Endometrial microvascular endothelial cells (primary cell): ENCODE results near the gene ZACN. TPM values are rescaled to one million over a fixed set of nuclear protein-coding genes. Genes with fewer than 3 reads are reported as not detected.

Experiments
- in situ Hi-C: cut with HindIII; loops from 2 replicates; pipeline ENCODE4 v1.10.0; 2017; ENCODE audit warnings: low sequenced_read_pairs, low pct_unique_long_range_greater_than_20kb; ENCODE audit errors: inconsistent ontology term
- total RNA-seq: library from RNA; depleted of rRNA; stranded (reverse); fragments of >200 nt; gene quantifications from one replicate; pipeline ENCODE4 v1.2.3, GENCODE V29; 2015; ENCODE audit errors: inconsistent ontology term

Gene ZACN
- total RNA-seq, 1 donor from 2014 or later: not detected

DNA sequence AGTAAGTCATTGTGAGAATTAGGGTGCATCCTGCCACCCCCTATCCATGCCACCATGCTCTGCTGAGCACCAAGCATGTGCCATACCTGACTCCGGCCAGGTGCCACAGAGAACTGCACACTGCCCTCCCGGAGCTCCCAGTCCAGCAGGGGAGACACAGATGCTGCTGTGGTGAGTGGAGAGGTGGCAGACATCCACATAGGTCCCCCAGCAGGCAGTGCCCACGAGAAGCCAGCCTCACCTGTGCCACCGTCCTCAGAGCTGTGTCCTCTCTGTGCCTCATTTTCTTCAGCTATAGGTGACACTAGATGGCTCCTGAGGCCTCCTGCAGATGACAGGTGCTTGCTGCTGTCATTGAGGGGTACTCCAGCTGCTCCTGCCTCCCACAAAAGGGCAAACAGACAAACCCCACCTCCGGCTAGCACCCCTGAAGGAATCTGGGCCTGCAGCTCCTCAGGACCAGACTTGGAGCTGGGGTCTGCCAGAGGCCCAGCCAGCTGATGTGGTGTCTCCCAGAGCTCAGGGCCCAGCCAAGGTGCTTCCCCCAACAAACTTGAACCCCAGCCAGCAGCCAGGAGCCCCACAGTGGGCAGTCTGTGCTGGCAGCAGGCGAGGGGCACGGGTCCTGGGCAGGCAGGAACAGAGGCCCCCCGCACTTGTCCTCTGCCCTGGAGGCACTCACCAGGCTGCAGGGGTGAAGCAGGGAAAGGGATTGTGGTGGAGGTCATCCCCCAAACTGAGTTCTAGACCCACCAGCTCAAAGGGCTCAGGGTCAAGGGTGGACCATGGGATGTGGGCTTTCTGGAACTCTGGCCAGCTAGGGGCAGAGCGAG, 45.0 kb downstream of the ZACN start:
- in situ Hi-C loops: no loop called here

GRCh38 chr17:76124582-76125390, 45.8 kb downstream of the ZACN start:
- in situ Hi-C loops: no loop called here

GRCh38 chr17:76125391-76125675, 46.4 kb downstream of the ZACN start:
- in situ Hi-C loops: no loop called here

- in situ Hi-C loops: no loop called here
Observed at GRCh38 chr17:76125922-76126321, 46.9 kb downstream of the ZACN start.

DNA sequence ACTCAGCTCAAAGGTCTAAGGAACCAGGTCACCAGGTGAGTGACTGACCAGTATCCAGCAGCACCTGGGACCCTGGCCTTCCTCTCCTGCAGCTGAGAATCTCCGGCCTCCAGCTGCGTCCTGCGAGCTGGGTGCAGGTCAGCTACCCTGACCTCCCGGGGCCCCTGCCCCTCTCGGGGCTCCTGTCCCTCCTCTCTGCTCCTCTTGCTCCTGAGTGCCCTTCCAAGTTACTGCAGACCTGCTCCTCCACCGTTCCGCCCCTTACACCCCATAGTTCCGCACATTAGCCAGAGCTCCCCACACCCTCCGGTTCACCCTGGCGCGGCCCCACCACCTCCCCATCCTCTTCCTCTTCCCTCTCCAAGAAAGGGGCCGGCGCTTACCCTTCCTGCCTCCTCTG, 51.5 kb downstream of the ZACN start:
- in situ Hi-C loops: no loop called here

DNA sequence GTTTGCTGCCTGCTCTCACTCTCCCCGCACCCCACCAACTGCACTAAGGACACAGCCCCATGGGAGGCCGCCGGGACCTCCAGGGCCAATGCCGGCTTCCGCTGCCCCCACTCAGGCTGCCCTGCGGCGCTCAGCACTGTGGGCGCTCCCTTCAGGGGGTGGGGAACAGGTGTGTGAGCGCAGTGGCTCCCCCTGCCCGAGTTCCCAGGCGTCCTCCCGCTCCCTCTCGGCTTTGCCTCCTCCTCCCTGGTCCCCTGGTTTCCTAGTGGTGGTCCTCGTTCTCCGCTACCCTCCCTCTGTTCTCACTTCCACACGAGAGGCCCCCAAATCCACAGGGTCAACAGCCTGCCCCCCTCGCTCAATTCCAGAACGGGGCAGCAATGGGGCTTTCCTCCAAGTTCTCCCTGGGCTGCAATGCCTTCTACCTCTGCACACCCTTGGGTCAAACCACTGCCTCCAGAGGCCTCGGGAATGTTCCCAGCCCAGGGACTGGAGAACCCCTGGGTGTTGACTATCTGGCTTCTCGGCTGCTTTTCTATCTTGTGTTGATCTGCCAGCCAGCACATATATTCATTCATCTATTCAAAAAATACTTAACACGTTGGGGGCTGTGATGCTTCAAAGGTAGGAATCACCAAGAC, 52.2 kb downstream of the ZACN start:
- in situ Hi-C loops: no loop called here

DNA sequence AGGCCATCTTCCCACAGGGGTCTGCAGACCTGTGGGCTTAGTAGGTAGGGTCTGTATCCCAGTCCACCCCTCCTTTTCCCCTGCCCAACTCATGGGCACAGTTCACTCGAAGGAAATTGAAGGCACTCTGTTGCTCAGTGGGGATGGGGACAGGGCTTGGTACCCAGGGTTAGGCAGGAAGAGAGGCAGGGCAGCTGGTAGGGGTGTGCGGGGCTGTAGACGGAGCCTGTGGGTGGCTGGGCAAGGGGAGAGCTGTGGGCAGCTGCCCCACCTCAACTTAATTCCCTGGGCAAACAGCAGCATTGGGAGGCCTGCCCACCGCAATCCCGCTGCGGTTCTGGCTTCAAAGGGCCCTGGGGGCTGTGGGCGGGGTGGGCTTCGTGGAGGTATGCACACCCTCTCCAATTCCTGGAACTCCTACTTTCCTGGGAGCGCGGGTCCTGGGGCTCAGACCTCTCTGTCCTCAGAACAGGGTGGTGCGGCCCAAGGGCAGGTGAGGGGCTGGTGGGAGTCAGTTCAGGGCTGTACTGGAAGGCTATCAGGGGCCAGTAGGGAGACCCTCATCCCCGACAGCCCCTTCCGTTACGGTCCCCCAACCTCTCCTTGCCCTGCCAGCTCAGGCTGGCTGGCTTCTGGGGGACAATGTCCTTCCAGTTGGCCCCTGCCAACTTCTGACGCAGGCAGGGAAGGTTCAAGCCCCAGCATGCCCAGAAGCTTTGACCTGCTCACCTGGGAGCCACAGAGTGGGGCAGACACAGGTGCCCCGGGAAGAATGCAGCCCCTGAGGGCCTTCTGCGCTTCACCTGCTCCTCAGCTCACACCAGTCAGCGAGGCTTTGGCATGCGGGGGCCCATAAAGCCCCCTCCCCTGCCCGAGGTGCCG, 53.0 kb downstream of the ZACN start:
- in situ Hi-C loops: no loop called here

Other genes with a start within 250 kb of the ZACN start
- 0.09 TPM for gene UNC13D, start 234.8 kb upstream of the ZACN start, total RNA-seq
- gene WBP2, start 223.8 kb upstream of the ZACN start, total RNA-seq: 50.3 TPM
- gene TRIM47, start 200.6 kb upstream of the ZACN start, total RNA-seq: 53.3 TPM
- gene TRIM65, start 182.2 kb upstream of the ZACN start, total RNA-seq: 26.3 TPM
- gene MRPL38, start 174.3 kb upstream of the ZACN start, total RNA-seq: 44.7 TPM
- 6.8 TPM for gene FBF1, start 138.1 kb upstream of the ZACN start, total RNA-seq
- 41.9 TPM for gene ACOX1, start 100.0 kb upstream of the ZACN start, total RNA-seq
- gene TEN1, start 99.9 kb upstream of the ZACN start, total RNA-seq: 17.7 TPM
- 1.3 TPM for gene CDK3, start 78.3 kb upstream of the ZACN start, total RNA-seq
- not detected for gene EVPL, start 51.9 kb upstream of the ZACN start, total RNA-seq
- 42.7 TPM for gene SRP68, start 6.7 kb upstream of the ZACN start, total RNA-seq
- gene GALR2, start 4.4 kb upstream of the ZACN start, total RNA-seq: not detected
- 70.9 TPM for gene EXOC7, start 24.6 kb downstream of the ZACN start, total RNA-seq
- not detected for gene FOXJ1, start 62.1 kb downstream of the ZACN start, total RNA-seq
- not detected for gene RNF157, start 161.3 kb downstream of the ZACN start, total RNA-seq
- gene UBALD2, start 186.2 kb downstream of the ZACN start, total RNA-seq: 7.1 TPM
- 2.1 TPM for gene QRICH2, start 229.1 kb downstream of the ZACN start, total RNA-seq